ENCODE data around the gene CHST12. TPM values are rescaled to one million over a fixed set of nuclear protein-coding genes. Genes with fewer than 3 reads are reported as not detected.

Gene CHST12
- total and polyA plus RNA-seq, 10 of the 15 experiments (the other 5 are each of a cell fraction or from before 2014, with no cell fraction given), result 0.05 to 14.2 (median 3.3) TPM

DNA sequence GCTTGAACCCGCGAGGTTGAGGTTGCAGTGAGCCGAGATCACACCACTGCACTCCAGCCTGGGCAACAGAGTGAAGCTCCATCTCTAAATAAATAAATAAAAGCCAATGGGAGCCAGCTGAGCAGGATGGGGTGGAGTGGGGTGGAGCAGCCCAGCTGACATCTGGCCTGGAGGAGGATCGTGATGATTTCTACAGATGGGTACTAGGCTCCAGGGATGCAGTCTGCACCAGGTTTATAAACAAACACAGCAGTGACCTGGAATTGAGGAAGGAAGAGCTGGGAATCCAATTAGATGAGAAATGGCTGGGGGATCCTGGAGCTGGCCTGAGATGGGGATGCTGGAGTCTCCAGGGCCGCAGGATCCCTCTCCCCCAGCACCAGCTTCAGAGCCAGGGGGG lies 80.1 kb downstream of the CHST12 start:
- Histone ChIP-seq H3K4me1 (ENCODE audit: control insufficient read depth, insufficient read depth, low read length) (no peaks in the 10 kb centered on the region), H4K20me1 (ENCODE audit: control insufficient read depth, insufficient read depth) (no peaks in the 10 kb centered on the region), H2AFZ (ENCODE audit: control insufficient read depth, low read depth, low read length) (no peak overlapping the region), H3K27me3 (replicated peaks in 1 of 2; ENCODE audit: control insufficient read depth in 2 of 2, insufficient read depth in 2 of 2, low read length in 1 of 2) (no peaks in the 10 kb centered on the region), H3K79me2 (ENCODE audit: control insufficient read depth, insufficient read depth, low read length) (no peaks in the 10 kb centered on the region), H3K36me3 (ENCODE audit: control insufficient read depth in 2 of 2, insufficient read depth in 2 of 2, low read length in 1 of 2) (no peaks in the 10 kb centered on the region), H3K9ac (ENCODE audit: control insufficient read depth, insufficient read depth, low read length) (no peak overlapping the region), H3K4me3 (no peak overlapping the region), H3K27ac (ENCODE audit: control insufficient read depth, insufficient read depth) (no peak overlapping the region), H3K9me3 (replicated peaks; ENCODE audit: control insufficient read depth, insufficient read depth, low read length) (no peaks in the 10 kb centered on the region; the same call in 1 of the 3 replicates), H3K4me2 (ENCODE audit: control insufficient read depth, insufficient read depth) (no peak overlapping the region)
- in situ Hi-C loops (cut with MboI) (no loop called here), intact Hi-C loops (cut with micrococcal nuclease; ENCODE audit: unreplicated experiment) (no loop called here)
- ChIA-PET CTCF (interaction anchor here (0.7 to 1.4 kb wide), 4 partner anchors 13 to 226 kb away, joined by 3 to 6 read pairs (median 3); no protein-coding TSS in a partner anchor), POLR2A (interaction anchor here (0.6 kb wide), 1 partner anchor 185 kb away, joined by 3 read pairs; no protein-coding TSS in a partner anchor), RAD21 (ENCODE audit: unreplicated experiment) (no interaction called here), SMC1A (ENCODE audit: uncharacterized antibody, unreplicated experiment) (interaction anchor here (0.5 to 1.7 kb wide), 2 partner anchors 35 to 226 kb away, joined by 3 to 5 read pairs; no protein-coding TSS in a partner anchor)
- DNase-seq (ENCODE audit: low read depth, low spot score), result no peak
- no peak for ATAC-seq
- 27% methylated on average over 5 of the region's 5 CpGs for WGBS (ENCODE audit: insufficient coverage, insufficient replicate concordance, low lambda C conversion rate, missing lambda C conversion rate)
- no peak for FAIRE-seq
- TF ChIP-seq, protein P1, sequence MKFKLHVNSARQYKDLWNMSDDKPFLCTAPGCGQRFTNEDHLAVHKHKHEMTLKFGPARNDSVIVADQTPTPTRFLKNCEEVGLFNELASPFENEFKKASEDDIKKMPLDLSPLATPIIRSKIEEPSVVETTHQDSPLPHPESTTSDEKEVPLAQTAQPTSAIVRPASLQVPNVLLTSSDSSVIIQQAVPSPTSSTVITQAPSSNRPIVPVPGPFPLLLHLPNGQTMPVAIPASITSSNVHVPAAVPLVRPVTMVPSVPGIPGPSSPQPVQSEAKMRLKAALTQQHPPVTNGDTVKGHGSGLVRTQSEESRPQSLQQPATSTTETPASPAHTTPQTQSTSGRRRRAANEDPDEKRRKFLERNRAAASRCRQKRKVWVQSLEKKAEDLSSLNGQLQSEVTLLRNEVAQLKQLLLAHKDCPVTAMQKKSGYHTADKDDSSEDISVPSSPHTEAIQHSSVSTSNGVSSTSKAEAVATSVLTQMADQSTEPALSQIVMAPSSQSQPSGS (IDR thresholded peaks at IDR 0.05; ENCODE audit: low read length), result no peak
- TF ChIP-seq SPI1 (IDR thresholded peaks at IDR 0.05; ENCODE audit: borderline replicate concordance, insufficient read depth, low read depth, low read length) (no peak), POLR2A (IDR thresholded peaks at IDR 0.05; ENCODE audit: low read depth, low read length) (no peak), MTA2 (IDR thresholded peaks at IDR 0.05; ENCODE audit: low read depth) (no peak), SIN3A (IDR thresholded peaks at IDR 0.05; ENCODE audit: low read depth, low read length) (no peak), POLR2AphosphoS2 (IDR thresholded peaks at IDR 0.05; ENCODE audit: low read depth, low read length) (no peak), HDAC2 (IDR thresholded peaks at IDR 0.05) (no peak)
- TF ChIP-seq, protein P2, sequence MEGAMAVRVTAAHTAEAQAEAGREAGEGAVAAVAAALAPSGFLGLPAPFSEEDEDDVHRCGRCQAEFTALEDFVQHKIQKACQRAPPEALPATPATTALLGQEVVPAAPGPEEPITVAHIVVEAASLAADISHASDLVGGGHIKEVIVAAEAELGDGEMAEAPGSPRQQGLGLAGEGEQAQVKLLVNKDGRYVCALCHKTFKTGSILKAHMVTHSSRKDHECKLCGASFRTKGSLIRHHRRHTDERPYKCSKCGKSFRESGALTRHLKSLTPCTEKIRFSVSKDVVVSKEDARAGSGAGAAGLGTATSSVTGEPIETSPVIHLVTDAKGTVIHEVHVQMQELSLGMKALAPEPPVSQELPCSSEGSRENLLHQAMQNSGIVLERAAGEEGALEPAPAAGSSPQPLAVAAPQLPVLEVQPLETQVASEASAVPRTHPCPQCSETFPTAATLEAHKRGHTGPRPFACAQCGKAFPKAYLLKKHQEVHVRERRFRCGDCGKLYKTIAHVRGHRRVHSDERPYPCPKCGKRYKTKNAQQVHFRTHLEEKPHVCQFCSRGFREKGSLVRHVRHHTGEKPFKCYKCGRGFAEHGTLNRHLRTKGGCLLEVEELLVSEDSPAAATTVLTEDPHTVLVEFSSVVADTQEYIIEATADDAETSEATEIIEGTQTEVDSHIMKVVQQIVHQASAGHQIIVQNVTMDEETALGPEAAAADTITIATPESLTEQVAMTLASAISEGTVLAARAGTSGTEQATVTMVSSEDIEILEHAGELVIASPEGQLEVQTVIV (IDR thresholded peaks at IDR 0.05; ENCODE audit: borderline replicate concordance, partially characterized antibody), result no peak
- no TSS peak for BruUV-seq (replicated peaks)

All from GM12878 (cell line).